Epithelial cell of proximal tubule (primary cell): ENCODE data around the gene SPTBN5. TPM values are rescaled to one million over a fixed set of nuclear protein-coding genes. Genes with fewer than 3 reads are reported as not detected.

ENCODE experiments used
- DNase-seq: peaks from one replicate; pipeline ENCODE4 v3.0.0-alpha.2; 2011; ENCODE audit warnings: low read depth
- H3K4me3 ChIP-seq: 2 replicates; pipeline ENCODE4 v1.5.1; 2011; ENCODE audit warnings: low read depth, mild to moderate bottlenecking, low read length
- CTCF ChIP-seq: conservative IDR thresholded peaks from 2 replicates; pipeline ENCODE4 v1.5.1; 2012; ENCODE audit warnings: low read depth, mild to moderate bottlenecking, low read length
- total RNA-seq: library from RNA; depleted of rRNA; stranded (reverse); fragments of >200 nt; gene quantifications from 2 replicates; pipeline ENCODE4 v1.2.3, GENCODE V29; 2015

The SPTBN5 gene
- total RNA-seq, 1 donor from 2014 or later: 0.63 TPM

- DNase-seq: no peak
- TF ChIP-seq CTCF: no peak
- H3K4me3 ChIP-seq: no peak overlapping the region
Observed at GRCh38 chr15:41843571-41843970, 50.3 kb downstream of the SPTBN5 start.

- no peak for TF ChIP-seq CTCF
- DNase-seq: no peak
- no peak overlapping the region for H3K4me3 ChIP-seq
Observed at GRCh38 chr15:41842229-41842628, 51.6 kb downstream of the SPTBN5 start.

GRCh38 chr15:41841131-41841530, 52.7 kb downstream of the SPTBN5 start:
- no peak overlapping the region for H3K4me3 ChIP-seq
- DNase-seq: no peak
- no peak for TF ChIP-seq CTCF

- H3K4me3 ChIP-seq: no peak overlapping the region
- no peak for DNase-seq
- no peak for TF ChIP-seq CTCF
Observed at GRCh38 chr15:41840673-41841072, 53.2 kb downstream of the SPTBN5 start.

GRCh38 chr15:41839781-41840491, 53.9 kb downstream of the SPTBN5 start:
- no peak for DNase-seq
- TF ChIP-seq CTCF: no peak
- no peak overlapping the region for H3K4me3 ChIP-seq

GRCh38 chr15:41838400-41838897, 55.4 kb downstream of the SPTBN5 start, which contains the start of gene PLA2G4B:
PLA2G4B (plus strand) TSS chr15:41838847; CDS start chr15:41838914, 67 bp downstream.
- no peak for DNase-seq
- no peak for TF ChIP-seq CTCF

More at GRCh38 chr15:41838400-41838897, 55.4 kb downstream of the SPTBN5 start, which contains the start of gene PLA2G4B:
- no peak within 1 kb of the TSS for H3K4me3 ChIP-seq
